ENCODE measurements around the gene ZFR2. TPM values are rescaled to one million over a fixed set of nuclear protein-coding genes. Genes with fewer than 3 reads are reported as not detected.
"Not testable (repeated sequence)": the region's sequence is repeated elsewhere in the genome, so short reads cannot be mapped to it uniquely, and the experiment has no call there.

The ZFR2 gene
- total and polyA plus RNA-seq, 4 experiments from 2014 or later: 1.2 to 4.1 (median 3.5) TPM

GRCh38 chr19:3768015-3768747, 100.7 kb downstream of the ZFR2 start:
- H3K9me3 Mint-ChIP-seq: no peaks in the 10 kb centered on the region
- ChIA-PET CTCF (ENCODE audit: partially characterized antibody) (interaction anchor here (0.9 kb wide), 1 partner anchor 20 kb away, joined by 3 read pairs; no protein-coding TSS in a partner anchor), POLR2A (ENCODE audit: partially characterized antibody) (no interaction called here)
- Histone ChIP-seq H3K9me3 (ENCODE audit: control insufficient read depth in 1 of 2, low read length in 2 of 2) (no peaks in the 10 kb centered on the region), H3K36me3 (ENCODE audit: insufficient read depth, low read length) (peaks cover 19% of the 10 kb centered on the region), H3K27ac (ENCODE audit: low read depth, low read length) (no peak overlapping the region), H3K27me3 (ENCODE audit: insufficient read depth, low read length) (no peaks in the 10 kb centered on the region), H3K4me3 (ENCODE audit: low read length in 2 of 2) (no peak overlapping the region), H3K4me1 (ENCODE audit: insufficient read depth, low read length) (peaks cover 3% of the 10 kb centered on the region)
- peak overlapping the region in 1 of 7 donors; percentile 29 for H3K27ac Mint-ChIP-seq
- H3K4me3 Mint-ChIP-seq: no peak overlapping the region
- intact Hi-C loops (cut with micrococcal nuclease): no loop called here
- H3K4me1 Mint-ChIP-seq: peaks cover 2 to 12% (median 9%) of the 10 kb centered on the region in 4 donors
- peaks cover 14 to 19% of the 10 kb centered on the region in 2 donors for H3K36me3 Mint-ChIP-seq
- no peaks in the 10 kb centered on the region for H3K27me3 Mint-ChIP-seq
- peak in 1 of 5 donors; percentile 35 for DNase-seq

GRCh38 chr19:3767050-3767449, 101.8 kb downstream of the ZFR2 start:
- Histone ChIP-seq H3K27ac (ENCODE audit: low read depth, low read length) (no peak overlapping the region), H3K4me3 (ENCODE audit: low read length in 2 of 2) (no peak overlapping the region), H3K36me3 (ENCODE audit: insufficient read depth, low read length) (peaks cover 19% of the 10 kb centered on the region), H3K9me3 (ENCODE audit: control insufficient read depth in 1 of 2, low read length in 2 of 2) (no peaks in the 10 kb centered on the region), H3K27me3 (ENCODE audit: insufficient read depth, low read length) (no peaks in the 10 kb centered on the region), H3K4me1 (ENCODE audit: insufficient read depth, low read length) (peaks cover 6% of the 10 kb centered on the region)
- H3K27me3 Mint-ChIP-seq: peaks cover 0 to 2% of the 10 kb centered on the region in 2 donors
- POLR2A ChIA-PET (ENCODE audit: partially characterized antibody): interaction anchor here (1.7 kb wide), 1 partner anchor 22 kb away, joined by 3 read pairs; no protein-coding TSS in a partner anchor
- H3K27ac Mint-ChIP-seq: peak overlapping the region in 1 of 7 donors; percentile 76
- intact Hi-C loops (cut with micrococcal nuclease): no loop called here
- DNase-seq: peak in 1 of 5 donors; percentile 38
- peaks cover 14 to 27% of the 10 kb centered on the region in 2 donors for H3K36me3 Mint-ChIP-seq
- CTCF ChIA-PET (ENCODE audit: partially characterized antibody): interaction anchor here (0.9 kb wide), 1 partner anchor 21 kb away, joined by 3 read pairs; no protein-coding TSS in a partner anchor
- H3K9me3 Mint-ChIP-seq: peaks cover 0 to 3% (median 0%) of the 10 kb centered on the region in 8 donors
- peak overlapping the region in 1 of 8 donors; percentile 35 for H3K4me3 Mint-ChIP-seq
- H3K4me1 Mint-ChIP-seq: peaks cover 9 to 21% (median 17%) of the 10 kb centered on the region in 4 donors

- H3K27ac Mint-ChIP-seq: peak overlapping the region in 6 of 7 donors; percentile 15 to 76 (median 59)
- Histone ChIP-seq H3K36me3 (ENCODE audit: insufficient read depth, low read length) (peaks cover 19% of the 10 kb centered on the region), H3K9me3 (ENCODE audit: control insufficient read depth in 1 of 2, low read length in 2 of 2) (no peaks in the 10 kb centered on the region), H3K4me3 (ENCODE audit: low read length in 2 of 2) (no peak overlapping the region), H3K4me1 (ENCODE audit: insufficient read depth, low read length) (peaks cover 12% of the 10 kb centered on the region), H3K27ac (ENCODE audit: low read depth, low read length) (no peak overlapping the region), H3K27me3 (ENCODE audit: insufficient read depth, low read length) (no peaks in the 10 kb centered on the region)
- intact Hi-C loops (cut with micrococcal nuclease): no loop called here
- POLR2A ChIA-PET (ENCODE audit: partially characterized antibody): interaction anchor here (1.7 kb wide), 1 partner anchor 22 kb away, joined by 3 read pairs; no protein-coding TSS in a partner anchor
- H3K27me3 Mint-ChIP-seq: peaks cover 0 to 2% of the 10 kb centered on the region in 2 donors
- peaks cover 14 to 31% of the 10 kb centered on the region in 2 donors for H3K36me3 Mint-ChIP-seq
- CTCF ChIA-PET (ENCODE audit: partially characterized antibody): no interaction called here
- H3K4me3 Mint-ChIP-seq: peak overlapping the region in 4 of 8 donors; percentile 21 to 60 (median 42)
- peak in 1 of 5 donors; percentile 31 for DNase-seq
- peaks cover 13 to 27% (median 22%) of the 10 kb centered on the region in 4 donors for H3K4me1 Mint-ChIP-seq
- peaks cover 0 to 3% (median 0%) of the 10 kb centered on the region in 8 donors for H3K9me3 Mint-ChIP-seq
These were observed 102.3 kb downstream of the ZFR2 start for GRCh38 chr19:3766520-3766919.

- H3K27me3 Mint-ChIP-seq; H3K4me3 ChIP-seq (ENCODE audit: low read length in 2 of 2); H3K4me3 Mint-ChIP-seq; H3K9me3 ChIP-seq (ENCODE audit: control insufficient read depth in 1 of 2, low read length in 2 of 2); H3K27me3 ChIP-seq (ENCODE audit: insufficient read depth, low read length); H3K9me3 Mint-ChIP-seq; intact Hi-C loops (cut with micrococcal nuclease); CTCF ChIA-PET (ENCODE audit: partially characterized antibody); H3K27ac ChIP-seq (ENCODE audit: low read depth, low read length): not testable (repeated sequence)
- peaks cover 16% of the 10 kb centered on the region for H3K4me1 ChIP-seq (ENCODE audit: insufficient read depth, low read length)
- peaks cover 13 to 34% (median 26%) of the 10 kb centered on the region in 4 donors for H3K4me1 Mint-ChIP-seq
- peaks cover 10 to 35% of the 10 kb centered on the region in 2 donors for H3K36me3 Mint-ChIP-seq
- peaks cover 19% of the 10 kb centered on the region for H3K36me3 ChIP-seq (ENCODE audit: insufficient read depth, low read length)
- peak overlapping the region in 1 of 7 donors; percentile 76 for H3K27ac Mint-ChIP-seq
- DNase-seq: peak in 1 of 5 donors; percentile 16
- POLR2A ChIA-PET (ENCODE audit: partially characterized antibody): interaction anchor here (1.7 kb wide), 1 partner anchor 23 kb away, joined by 3 read pairs; no protein-coding TSS in a partner anchor
These were observed 103.1 kb downstream of the ZFR2 start for GRCh38 chr19:3765757-3766156.

GRCh38 chr19:3765121-3765520, 103.7 kb downstream of the ZFR2 start:
- intact Hi-C loops (cut with micrococcal nuclease): no loop called here
- CTCF ChIA-PET (ENCODE audit: partially characterized antibody): no interaction called here
- H3K9me3 ChIP-seq (ENCODE audit: control insufficient read depth in 1 of 2, low read length in 2 of 2): no peaks in the 10 kb centered on the region
- peaks cover 23% of the 10 kb centered on the region for H3K4me1 ChIP-seq (ENCODE audit: insufficient read depth, low read length)
- H3K27ac Mint-ChIP-seq: no peak overlapping the region
- H3K4me3 Mint-ChIP-seq: no peak overlapping the region
- peak in 1 of 5 donors; percentile 26 for DNase-seq
- POLR2A ChIA-PET (ENCODE audit: partially characterized antibody): no interaction called here
- H3K4me3 ChIP-seq (ENCODE audit: low read length in 2 of 2): no peak overlapping the region
- H3K27me3 ChIP-seq (ENCODE audit: insufficient read depth, low read length): no peaks in the 10 kb centered on the region
- no peak overlapping the region for H3K27ac ChIP-seq (ENCODE audit: low read depth, low read length)
- peaks cover 0 to 2% of the 10 kb centered on the region in 2 donors for H3K27me3 Mint-ChIP-seq
- H3K36me3 Mint-ChIP-seq: peaks cover 10 to 37% of the 10 kb centered on the region in 2 donors
- H3K4me1 Mint-ChIP-seq: peaks cover 15 to 41% (median 28%) of the 10 kb centered on the region in 4 donors
- peaks cover 0 to 3% (median 0%) of the 10 kb centered on the region in 8 donors for H3K9me3 Mint-ChIP-seq
- H3K36me3 ChIP-seq (ENCODE audit: insufficient read depth, low read length): peaks cover 19% of the 10 kb centered on the region

- peaks cover 43% of the 10 kb centered on the region for H3K4me1 ChIP-seq (ENCODE audit: insufficient read depth, low read length)
- H3K4me3 ChIP-seq (ENCODE audit: low read length in 2 of 2): peak within 1 kb of the TSS; percentile 91 to 98
- H3K4me1 Mint-ChIP-seq: peaks cover 16 to 55% (median 33%) of the 10 kb centered on the region in 4 donors
- peak within 1 kb of the TSS; percentile 100 for H3K27ac Mint-ChIP-seq
- H3K27ac ChIP-seq (ENCODE audit: low read depth, low read length): peak within 1 kb of the TSS; percentile 100
- H3K9me3 Mint-ChIP-seq: peaks cover 0 to 3% (median 0%) of the 10 kb centered on the region in 8 donors
- peak; percentile 99 to 100 (median 100) for DNase-seq
- POLR2A ChIA-PET (ENCODE audit: partially characterized antibody): interaction anchor here (0.6 to 3.8 kb wide), 39 partner anchors 8 to 1206 kb away, joined by 3 to 46 read pairs (median 5); partner anchors contain the start of genes DAPK3, DOHH, EEF2 and FEM1A
- CTCF ChIA-PET (ENCODE audit: partially characterized antibody): interaction anchor here (0.5 to 9.7 kb wide), 22 partner anchors 9 to 1710 kb away, joined by 3 to 82 read pairs (median 4); partner anchors contain the start of genes DOHH, EEF2 and RAX2
- no peaks in the 10 kb centered on the region for H3K9me3 ChIP-seq (ENCODE audit: control insufficient read depth in 1 of 2, low read length in 2 of 2)
- peaks cover 16% of the 10 kb centered on the region for H3K36me3 ChIP-seq (ENCODE audit: insufficient read depth, low read length)
- no peaks in the 10 kb centered on the region for H3K27me3 ChIP-seq (ENCODE audit: insufficient read depth, low read length)
- H3K36me3 Mint-ChIP-seq: peaks cover 6 to 38% of the 10 kb centered on the region in 2 donors
- H3K27me3 Mint-ChIP-seq: peaks cover 0 to 2% of the 10 kb centered on the region in 2 donors
- intact Hi-C loops (cut with micrococcal nuclease): loop anchor here (1.0 to 5.0 kb wide), 6 partner anchors 41 to 710 kb away; partner anchors contain the start of genes DAPK3, EEF2 and HDGFL2
- H3K4me3 Mint-ChIP-seq: peak within 1 kb of the TSS; percentile 96 to 99 (median 98)
These were observed 106.1 kb downstream of the ZFR2 start, which contains the start of gene MRPL54 for GRCh38 chr19:3762501-3763459. Gene MRPL54 (plus strand): TSS chr19:3762682. CDS start chr19:3762701, 19 bp downstream.
